ENCODE measurements around the gene TBXA2R. TPM values are rescaled to one million over a fixed set of nuclear protein-coding genes. Genes with fewer than 3 reads are reported as not detected.
A peak's percentile ranks its signal among the peaks of the same experiment; 100 is the strongest.

TBXA2R gene
- total RNA-seq, 1 donor from 2014 or later, result 4.9 TPM

- Histone ChIP-seq H3K4me1 (peaks cover 43% of the 10 kb centered on the region), H3K4me3 (peak overlapping the region; percentile 59), H3K9me3 (no peaks in the 10 kb centered on the region), H3K36me3 (peaks cover 21% of the 10 kb centered on the region), H3K27ac (peak overlapping the region; percentile 79), H3K27me3 (ENCODE audit: low read depth) (peaks cover 15% of the 10 kb centered on the region)
- TF ChIP-seq, protein P1, sequence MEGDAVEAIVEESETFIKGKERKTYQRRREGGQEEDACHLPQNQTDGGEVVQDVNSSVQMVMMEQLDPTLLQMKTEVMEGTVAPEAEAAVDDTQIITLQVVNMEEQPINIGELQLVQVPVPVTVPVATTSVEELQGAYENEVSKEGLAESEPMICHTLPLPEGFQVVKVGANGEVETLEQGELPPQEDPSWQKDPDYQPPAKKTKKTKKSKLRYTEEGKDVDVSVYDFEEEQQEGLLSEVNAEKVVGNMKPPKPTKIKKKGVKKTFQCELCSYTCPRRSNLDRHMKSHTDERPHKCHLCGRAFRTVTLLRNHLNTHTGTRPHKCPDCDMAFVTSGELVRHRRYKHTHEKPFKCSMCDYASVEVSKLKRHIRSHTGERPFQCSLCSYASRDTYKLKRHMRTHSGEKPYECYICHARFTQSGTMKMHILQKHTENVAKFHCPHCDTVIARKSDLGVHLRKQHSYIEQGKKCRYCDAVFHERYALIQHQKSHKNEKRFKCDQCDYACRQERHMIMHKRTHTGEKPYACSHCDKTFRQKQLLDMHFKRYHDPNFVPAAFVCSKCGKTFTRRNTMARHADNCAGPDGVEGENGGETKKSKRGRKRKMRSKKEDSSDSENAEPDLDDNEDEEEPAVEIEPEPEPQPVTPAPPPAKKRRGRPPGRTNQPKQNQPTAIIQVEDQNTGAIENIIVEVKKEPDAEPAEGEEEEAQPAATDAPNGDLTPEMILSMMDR (IDR thresholded peaks at IDR 0.05), result no peak
- DNase-seq (peak; percentile 46), ATAC-seq (peak; percentile 7 to 8)
- intact Hi-C loops (cut with DNase I), result no loop called here
These were observed 816 bp upstream of the TBXA2R start for GRCh38 chr19:3607303-3608078.

DNA sequence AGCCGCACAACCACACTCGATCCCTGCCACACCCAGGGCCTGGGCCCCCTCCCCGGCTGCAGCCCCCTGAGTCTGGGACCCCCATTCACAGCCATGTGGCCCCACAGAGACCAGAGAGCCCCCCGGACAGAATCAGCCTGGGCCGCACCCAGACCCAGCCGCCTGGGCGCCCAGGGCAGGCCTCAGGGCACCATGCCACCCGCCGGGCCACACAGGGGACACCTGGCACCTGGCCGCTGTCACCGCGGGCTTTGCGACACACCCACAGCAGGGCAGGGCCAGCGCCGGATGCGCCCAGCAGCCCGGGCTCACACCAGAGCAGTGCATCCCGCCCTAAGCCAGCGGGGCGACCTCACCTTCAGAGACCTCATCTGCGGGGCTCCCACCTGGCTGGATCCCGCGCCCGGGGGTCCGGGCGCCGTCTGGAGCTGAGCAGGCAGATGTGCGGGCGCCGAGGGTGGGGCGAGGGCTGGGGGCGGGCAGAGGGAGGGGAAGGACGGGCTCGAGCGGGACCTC lies 443 bp downstream of the TBXA2R start:
- Histone ChIP-seq H3K9me3 (no peaks in the 10 kb centered on the region), H3K27ac (peak overlapping the region; percentile 79), H3K4me3 (peak overlapping the region; percentile 59), H3K27me3 (ENCODE audit: low read depth) (peaks cover 15% of the 10 kb centered on the region), H3K4me1 (peaks cover 43% of the 10 kb centered on the region), H3K36me3 (peaks cover 8% of the 10 kb centered on the region)
- TF ChIP-seq, protein P1 (IDR thresholded peaks at IDR 0.05), result no peak
- DNase-seq, result peak; percentile 59
- intact Hi-C loops (cut with DNase I), result no loop called here
- ATAC-seq, result peak; percentile 47 to 62

DNA sequence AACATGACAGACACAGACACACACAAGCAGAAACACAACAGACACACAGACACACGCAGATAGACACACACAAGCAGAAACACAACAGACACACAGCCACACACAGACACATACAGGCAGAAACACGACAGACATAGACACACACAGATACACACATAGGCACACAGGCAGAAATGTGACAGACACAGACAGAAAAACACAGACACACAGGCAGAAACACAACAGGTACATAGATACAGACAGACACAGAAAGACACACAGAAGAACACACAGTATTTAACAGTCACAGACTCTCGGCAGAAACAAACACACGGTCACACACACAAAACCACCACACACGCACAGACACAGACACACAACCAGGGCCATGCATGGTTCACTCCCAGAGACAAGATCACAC lies 905 bp downstream of the TBXA2R start:
- Histone ChIP-seq H3K4me3 (peak overlapping the region; percentile 59), H3K4me1 (peaks cover 43% of the 10 kb centered on the region)
- no peak for ATAC-seq

DNA sequence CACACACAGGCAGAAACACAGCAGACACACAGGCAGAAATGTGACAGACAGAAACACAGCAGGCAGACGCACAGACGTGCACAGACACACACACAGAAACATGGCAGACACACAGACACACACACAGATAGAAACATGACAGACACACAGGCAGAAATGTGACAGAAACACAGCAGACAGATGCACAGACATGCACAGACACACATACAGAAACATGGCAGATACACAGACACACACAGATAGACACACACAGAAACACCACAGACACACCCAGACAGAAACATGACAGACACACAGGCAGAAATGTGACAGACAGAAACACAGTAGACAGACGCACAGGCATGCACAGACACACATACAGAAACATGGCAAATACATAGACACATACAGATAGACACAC lies 1.3 kb downstream of the TBXA2R start:
- peaks cover 43% of the 10 kb centered on the region for H3K4me1 ChIP-seq
- peak overlapping the region; percentile 59 for H3K4me3 ChIP-seq
- DNase-seq (no peak), ATAC-seq (no peak)
- peaks cover 15% of the 10 kb centered on the region for H3K27me3 ChIP-seq (ENCODE audit: low read depth)
- TF ChIP-seq, protein P1 (IDR thresholded peaks at IDR 0.05), result no peak
- intact Hi-C loops (cut with DNase I), result no loop called here
- H3K9me3 ChIP-seq, result no peaks in the 10 kb centered on the region
- H3K27ac ChIP-seq, result no peak overlapping the region
- H3K36me3 ChIP-seq, result no peaks in the 10 kb centered on the region

More for the DNA sequence above, 905 bp downstream of the TBXA2R start:
- TF ChIP-seq, protein P1 (IDR thresholded peaks at IDR 0.05), result no peak
- Histone ChIP-seq H3K27ac (peak overlapping the region; percentile 79), H3K9me3 (no peaks in the 10 kb centered on the region), H3K27me3 (ENCODE audit: low read depth) (peaks cover 15% of the 10 kb centered on the region), H3K36me3 (peaks cover 3% of the 10 kb centered on the region)
- DNase-seq, result no peak
- intact Hi-C loops (cut with DNase I), result no loop called here

DNA sequence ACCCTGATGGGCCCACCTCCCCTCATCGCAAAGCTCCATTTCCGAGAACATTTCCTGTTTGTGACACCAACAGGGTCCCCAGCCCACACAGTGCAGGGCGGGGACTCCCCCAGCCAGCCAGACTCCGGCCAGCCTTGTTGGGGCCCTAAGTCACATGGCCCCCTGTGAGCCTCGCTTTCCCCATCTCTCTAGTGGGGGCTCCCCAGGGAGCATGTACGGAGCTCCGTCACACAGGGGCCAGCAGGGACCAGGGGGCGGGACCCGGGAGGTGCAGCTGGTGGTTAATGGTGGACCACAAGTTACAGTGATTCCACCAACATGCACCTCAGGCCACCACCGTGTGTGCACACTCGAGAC lies 1.7 kb downstream of the TBXA2R start:
- Histone ChIP-seq H3K36me3 (no peaks in the 10 kb centered on the region), H3K27me3 (ENCODE audit: low read depth) (peaks cover 15% of the 10 kb centered on the region), H3K4me1 (peaks cover 43% of the 10 kb centered on the region), H3K27ac (no peak overlapping the region), H3K9me3 (no peaks in the 10 kb centered on the region), H3K4me3 (peak overlapping the region; percentile 11)
- intact Hi-C loops (cut with DNase I), result no loop called here
- TF ChIP-seq, protein P1 (IDR thresholded peaks at IDR 0.05), result no peak
- ATAC-seq, result no peak
- no peak for DNase-seq

Data from lower lobe of right lung (tissue), 2 donors.